Tibial nerve (tissue), 3 donors: ENCODE measurements around the gene CAMK2D.

Experiments
- POLR2A ChIP-seq, 2 donors: fragments of 450-650 bp; IDR thresholded peaks; one replicate each; pipeline ENCODE4 v1.6.1; 2017; ENCODE audit warnings: antibody characterized with exemption in 2 of 2, mild to moderate bottlenecking in 2 of 2, moderate library complexity in 2 of 2
- TF ChIP-seq, protein P1 (sequence below), 5 experiments: fragments of 200-600 bp in 3 of 5; fragments of 450-650 bp in 2 of 5; sonication (generic) in 3 of 5; IDR thresholded peaks; one replicate each; pipeline ENCODE4 v1.5.1; 2016 to 2019; ENCODE audit warnings: antibody characterized with exemption in 5 of 5, mild to moderate bottlenecking in 3 of 5, moderate library complexity in 2 of 5

DNA sequence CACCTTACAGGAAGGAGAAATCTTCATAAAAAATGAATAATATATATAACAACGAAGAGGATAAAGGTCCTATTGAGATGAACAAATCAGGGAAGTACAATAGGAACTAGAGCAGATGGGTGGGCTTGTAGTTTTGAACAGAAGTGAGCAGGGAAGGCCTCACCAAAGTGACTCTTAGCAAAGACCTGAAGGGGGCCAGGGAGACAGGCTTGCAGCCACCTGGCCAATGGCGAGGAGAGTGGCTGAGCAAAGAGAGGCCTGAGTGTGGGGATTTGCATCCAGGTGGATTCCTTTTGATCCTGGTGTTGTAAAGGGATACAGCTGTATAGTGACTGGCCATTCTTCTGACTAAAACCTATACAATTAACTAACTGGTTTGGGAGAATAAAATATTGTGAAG lies 354.1 kb downstream of the CAMK2D start:
- TF ChIP-seq, protein P1, sequence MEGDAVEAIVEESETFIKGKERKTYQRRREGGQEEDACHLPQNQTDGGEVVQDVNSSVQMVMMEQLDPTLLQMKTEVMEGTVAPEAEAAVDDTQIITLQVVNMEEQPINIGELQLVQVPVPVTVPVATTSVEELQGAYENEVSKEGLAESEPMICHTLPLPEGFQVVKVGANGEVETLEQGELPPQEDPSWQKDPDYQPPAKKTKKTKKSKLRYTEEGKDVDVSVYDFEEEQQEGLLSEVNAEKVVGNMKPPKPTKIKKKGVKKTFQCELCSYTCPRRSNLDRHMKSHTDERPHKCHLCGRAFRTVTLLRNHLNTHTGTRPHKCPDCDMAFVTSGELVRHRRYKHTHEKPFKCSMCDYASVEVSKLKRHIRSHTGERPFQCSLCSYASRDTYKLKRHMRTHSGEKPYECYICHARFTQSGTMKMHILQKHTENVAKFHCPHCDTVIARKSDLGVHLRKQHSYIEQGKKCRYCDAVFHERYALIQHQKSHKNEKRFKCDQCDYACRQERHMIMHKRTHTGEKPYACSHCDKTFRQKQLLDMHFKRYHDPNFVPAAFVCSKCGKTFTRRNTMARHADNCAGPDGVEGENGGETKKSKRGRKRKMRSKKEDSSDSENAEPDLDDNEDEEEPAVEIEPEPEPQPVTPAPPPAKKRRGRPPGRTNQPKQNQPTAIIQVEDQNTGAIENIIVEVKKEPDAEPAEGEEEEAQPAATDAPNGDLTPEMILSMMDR (IDR thresholded peaks at IDR 0.05), result no peak
- no peak for TF ChIP-seq POLR2A (IDR thresholded peaks at IDR 0.05)
